CD8-positive, alpha-beta memory T cell (primary cell): ENCODE results near the gene SIGLEC12. TPM values are rescaled to one million over a fixed set of nuclear protein-coding genes. Genes with fewer than 3 reads are reported as not detected.
"Not testable (repeated sequence)": the region's sequence is repeated elsewhere in the genome, so short reads cannot be mapped to it uniquely, and the experiment has no call there.

ENCODE experiments used
- CTCF ChIA-PET: fragments of 350-600 bp; sonication (Branson Sonifier 250); formaldehyde crosslinking; loops from one replicate; lab custom pipeline; 2021; ENCODE audit warnings: antibody characterized with exemption; lab: Charles Lee
- POLR2A ChIA-PET: fragments of 350-600 bp; sonication (Branson Sonifier 250); formaldehyde crosslinking; loops from one replicate; lab custom pipeline; 2021; ENCODE audit warnings: antibody characterized with exemption; lab: Charles Lee
- DNase-seq, 5 donors: peaks; one replicate each; pipeline versions ENCODE4 v3.0.0 to v3.0.0-alpha.2; 2020 to 2022; ENCODE audit warnings: mixed read lengths in 1 of 5
- H3K27ac ChIP-seq: one replicate; pipeline ENCODE4 v1.7.0; 2013; ENCODE audit warnings: low read depth, mild to moderate bottlenecking, low read length, moderate library complexity
- H3K27me3 ChIP-seq: 2 replicates; pipeline ENCODE4 v1.7.0; 2013; ENCODE audit warnings: low read length, mild to moderate bottlenecking; ENCODE audit not compliant: insufficient read depth, poor library complexity, severe bottlenecking
- H3K36me3 ChIP-seq: 2 replicates; pipeline ENCODE4 v1.7.0; 2013; ENCODE audit warnings: mild to moderate bottlenecking, low read length, moderate library complexity; ENCODE audit not compliant: insufficient read depth
- H3K4me1 ChIP-seq: 2 replicates; pipeline ENCODE4 v1.7.0; 2013; ENCODE audit warnings: mild to moderate bottlenecking, low read length, moderate library complexity; ENCODE audit not compliant: insufficient read depth
- H3K4me3 ChIP-seq: 2 replicates; pipeline ENCODE4 v1.7.0; 2013; ENCODE audit warnings: mild to moderate bottlenecking, low read length
- H3K9me3 ChIP-seq: 2 replicates; pipeline ENCODE4 v1.7.0; 2013; ENCODE audit warnings: mild to moderate bottlenecking, low read length
- H3K27ac Mint-ChIP-seq, 8 donors: one replicate each; pipeline ENCODE4 v1.8.0; 2020 to 2021; ENCODE audit warnings: mixed read lengths in 8 of 8, mild to moderate bottlenecking in 6 of 8, inconsistent platforms in 3 of 8, moderate library complexity in 3 of 8
- H3K27me3 Mint-ChIP-seq, 2 donors: one replicate each; pipeline ENCODE4 v1.8.0; 2020 to 2021; ENCODE audit warnings: mixed read lengths in 2 of 2, mild to moderate bottlenecking in 1 of 2, moderate library complexity in 1 of 2
- H3K36me3 Mint-ChIP-seq, 3 donors: one replicate each; pipeline ENCODE4 v1.8.0; 2020 to 2021; ENCODE audit warnings: mixed read lengths in 3 of 3, inconsistent platforms in 1 of 3, mild to moderate bottlenecking in 1 of 3
- H3K4me1 Mint-ChIP-seq, 3 donors: one replicate each; pipeline ENCODE4 v1.8.0; 2020 to 2021; ENCODE audit warnings: mixed read lengths in 3 of 3, inconsistent platforms in 1 of 3, mild to moderate bottlenecking in 1 of 3
- H3K4me3 Mint-ChIP-seq, 7 donors: one replicate each; pipeline ENCODE4 v1.8.0; 2020 to 2021; ENCODE audit warnings: mixed read lengths in 7 of 7, mild to moderate bottlenecking in 6 of 7, moderate library complexity in 4 of 7, inconsistent platforms in 2 of 7
- H3K9me3 Mint-ChIP-seq, 5 donors: one replicate each; pipeline ENCODE4 v1.8.0; 2020 to 2022; ENCODE audit warnings: mixed read lengths in 5 of 5, mild to moderate bottlenecking in 3 of 5, moderate library complexity in 2 of 5, inconsistent platforms in 1 of 5
- polyA plus RNA-seq: library from polyadenylated mRNA; unstranded; fragments of 300-500 nt; fragmentation: Illumina TruSeq; gene quantifications from one replicate; pipeline ENCODE4 v1.2.3, GENCODE V29; 2021
- total RNA-seq, 2 experiments: library from RNA; stranded (reverse); gene quantifications; one replicate each; pipeline ENCODE4 v1.2.3, GENCODE V29; 2021

Gene SIGLEC12
- total and polyA plus RNA-seq, 3 experiments from 2014 or later, result 0.31 to 1.0 (median 0.60) TPM

- H3K9me3 Mint-ChIP-seq, result no peaks in the 10 kb centered on the region
- no peaks in the 10 kb centered on the region for H3K36me3 Mint-ChIP-seq
- H3K9me3 ChIP-seq, result no peaks in the 10 kb centered on the region
- no peaks in the 10 kb centered on the region for H3K4me1 ChIP-seq
- H3K4me3 ChIP-seq, result no peak overlapping the region
- H3K4me3 Mint-ChIP-seq, result no peak overlapping the region
- no peak for DNase-seq
- ChIA-PET POLR2A (no interaction called here), CTCF (no interaction called here)
- H3K4me1 Mint-ChIP-seq, result peaks cover 0 to 10% (median 1%) of the 10 kb centered on the region in 3 donors
- peak overlapping the region; percentile 77 for H3K27ac ChIP-seq
- H3K27me3 ChIP-seq, result no peaks in the 10 kb centered on the region
- peaks cover 20 to 37% of the 10 kb centered on the region in 2 donors for H3K27me3 Mint-ChIP-seq
- H3K27ac Mint-ChIP-seq, result peak overlapping the region in 2 of 8 donors; percentile 33 to 81
- H3K36me3 ChIP-seq, result no peaks in the 10 kb centered on the region
Measured at GRCh38 chr19:51467864-51468544, 33.6 kb downstream of the SIGLEC12 start.

GRCh38 chr19:51466723-51467122 is 34.9 kb downstream of the SIGLEC12 start:
- H3K4me1 ChIP-seq, result no peaks in the 10 kb centered on the region
- no peak for DNase-seq
- peaks cover 0 to 12% (median 1%) of the 10 kb centered on the region in 3 donors for H3K4me1 Mint-ChIP-seq
- CTCF ChIA-PET, result interaction anchor here (1.0 kb wide), 1 partner anchor 48 kb away, joined by 3 read pairs; no protein-coding TSS in a partner anchor
- peak overlapping the region in 1 of 8 donors; percentile 15 for H3K27ac Mint-ChIP-seq
- no peaks in the 10 kb centered on the region for H3K36me3 ChIP-seq
- no peak overlapping the region for H3K4me3 ChIP-seq
- no peaks in the 10 kb centered on the region for H3K27me3 ChIP-seq
- H3K36me3 Mint-ChIP-seq, result no peaks in the 10 kb centered on the region
- peaks cover 27 to 35% of the 10 kb centered on the region in 2 donors for H3K27me3 Mint-ChIP-seq
- no peaks in the 10 kb centered on the region for H3K9me3 Mint-ChIP-seq
- no peaks in the 10 kb centered on the region for H3K9me3 ChIP-seq
- POLR2A ChIA-PET, result no interaction called here
- H3K4me3 Mint-ChIP-seq, result no peak overlapping the region
- H3K27ac ChIP-seq, result peak overlapping the region; percentile 77

GRCh38 chr19:51463976-51464581 is 37.5 kb downstream of the SIGLEC12 start:
- not testable (repeated sequence) for H3K36me3 Mint-ChIP-seq
- H3K27me3 Mint-ChIP-seq, result peaks cover 33 to 47% of the 10 kb centered on the region in 2 donors

GRCh38 chr19:51462681-51463080 is 38.9 kb downstream of the SIGLEC12 start:
- Mint-ChIP-seq H3K4me3 (peak overlapping the region in 1 of 7 donors; percentile 9), H3K4me1 (peaks cover 0 to 12% (median 1%) of the 10 kb centered on the region in 3 donors), H3K9me3 (no peaks in the 10 kb centered on the region), H3K27ac (peak overlapping the region in 1 of 8 donors; percentile 61), H3K36me3 (no peaks in the 10 kb centered on the region), H3K27me3 (peaks cover 33 to 56% of the 10 kb centered on the region in 2 donors)
- ChIA-PET POLR2A (no interaction called here), CTCF (interaction anchor here (1.0 to 1.2 kb wide), 2 partner anchors 9 to 10 kb away, joined by 3 to 4 read pairs; no protein-coding TSS in a partner anchor)
- Histone ChIP-seq H3K27me3 (no peaks in the 10 kb centered on the region), H3K4me3 (no peak overlapping the region), H3K27ac (no peak overlapping the region), H3K9me3 (no peaks in the 10 kb centered on the region), H3K36me3 (no peaks in the 10 kb centered on the region), H3K4me1 (no peaks in the 10 kb centered on the region)
- no peak for DNase-seq

More at GRCh38 chr19:51463976-51464581, 37.5 kb downstream of the SIGLEC12 start:
- H3K4me3 ChIP-seq, DNase-seq, H3K27me3 ChIP-seq, CTCF ChIA-PET, H3K27ac Mint-ChIP-seq, H3K27ac ChIP-seq, H3K36me3 ChIP-seq, POLR2A ChIA-PET, H3K4me1 ChIP-seq, H3K9me3 ChIP-seq, H3K9me3 Mint-ChIP-seq: not testable (repeated sequence)
- H3K4me3 Mint-ChIP-seq, result peak overlapping the region in 1 of 7 donors; percentile 32
- H3K4me1 Mint-ChIP-seq, result peaks cover 0 to 16% (median 1%) of the 10 kb centered on the region in 3 donors

- Histone ChIP-seq H3K27ac (no peak overlapping the region), H3K36me3 (no peaks in the 10 kb centered on the region), H3K27me3 (no peaks in the 10 kb centered on the region), H3K9me3 (no peaks in the 10 kb centered on the region), H3K4me3 (no peak overlapping the region), H3K4me1 (no peaks in the 10 kb centered on the region)
- no peaks in the 10 kb centered on the region for H3K9me3 Mint-ChIP-seq
- CTCF ChIA-PET, result interaction anchor here (1.0 to 1.2 kb wide), 2 partner anchors 9 to 10 kb away, joined by 3 to 4 read pairs; no protein-coding TSS in a partner anchor
- no peak overlapping the region for H3K27ac Mint-ChIP-seq
- H3K4me3 Mint-ChIP-seq, result no peak overlapping the region
- no peak for DNase-seq
- H3K27me3 Mint-ChIP-seq, result peaks cover 33 to 60% of the 10 kb centered on the region in 2 donors
- POLR2A ChIA-PET, result no interaction called here
- peaks cover 0 to 11% (median 1%) of the 10 kb centered on the region in 3 donors for H3K4me1 Mint-ChIP-seq
- H3K36me3 Mint-ChIP-seq, result no peaks in the 10 kb centered on the region
Measured at GRCh38 chr19:51462276-51462675, 39.3 kb downstream of the SIGLEC12 start.

GRCh38 chr19:51461723-51462161 is 39.9 kb downstream of the SIGLEC12 start:
- H3K4me1 ChIP-seq, result no peaks in the 10 kb centered on the region
- POLR2A ChIA-PET, result interaction anchor here (0.6 kb wide), 1 partner anchor 348 kb away, joined by 3 read pairs; no protein-coding TSS in a partner anchor
- no peaks in the 10 kb centered on the region for H3K27me3 ChIP-seq
- CTCF ChIA-PET, result no interaction called here
- DNase-seq, result no peak
- no peaks in the 10 kb centered on the region for H3K36me3 ChIP-seq
- H3K4me3 ChIP-seq, result no peak overlapping the region
- Mint-ChIP-seq H3K27me3 (peaks cover 33 to 59% of the 10 kb centered on the region in 2 donors), H3K4me3 (no peak overlapping the region), H3K4me1 (peaks cover 0 to 11% (median 1%) of the 10 kb centered on the region in 3 donors), H3K9me3 (no peaks in the 10 kb centered on the region), H3K27ac (no peak overlapping the region), H3K36me3 (peaks cover 0 to 1% (median 0%) of the 10 kb centered on the region in 3 donors)
- H3K9me3 ChIP-seq, result no peaks in the 10 kb centered on the region
- H3K27ac ChIP-seq, result no peak overlapping the region

- POLR2A ChIA-PET, result no interaction called here
- Histone ChIP-seq H3K36me3 (no peaks in the 10 kb centered on the region), H3K9me3 (no peaks in the 10 kb centered on the region), H3K27me3 (no peaks in the 10 kb centered on the region), H3K4me3 (no peak overlapping the region), H3K27ac (no peak overlapping the region), H3K4me1 (no peaks in the 10 kb centered on the region)
- CTCF ChIA-PET, result no interaction called here
- Mint-ChIP-seq H3K4me1 (peaks cover 0 to 11% (median 1%) of the 10 kb centered on the region in 3 donors), H3K9me3 (peaks cover 0 to 1% (median 0%) of the 10 kb centered on the region in 5 donors), H3K4me3 (no peak overlapping the region), H3K27ac (no peak overlapping the region), H3K27me3 (peaks cover 32 to 63% of the 10 kb centered on the region in 2 donors), H3K36me3 (peaks cover 0 to 5% (median 0%) of the 10 kb centered on the region in 3 donors)
- DNase-seq, result no peak
Measured at GRCh38 chr19:51460164-51460992, 41.2 kb downstream of the SIGLEC12 start.
